CD14-positive monocyte (primary cell): ENCODE results near the gene DIS3L2. TPM values are rescaled to one million over a fixed set of nuclear protein-coding genes. Genes with fewer than 3 reads are reported as not detected.

Source experiments
- DNase-seq, 3 donors: peaks; one replicate each; pipeline ENCODE4 v3.0.0-alpha.2; 2011 to 2022
- H2AFZ ChIP-seq: 2 replicates; pipeline ENCODE4 v1.6.0; 2012; ENCODE audit warnings: mild to moderate bottlenecking, low read depth, low read length, inconsistent platforms; ENCODE audit not compliant: insufficient read depth, poor library complexity, severe bottlenecking
- H3K27ac ChIP-seq, 2 donors: 1 replicate in 1 of 2; 2 replicates in 1 of 2; pipeline ENCODE4 v1.5.1; 2012 to 2013; ENCODE audit warnings: low read length in 2 of 2, control low read depth in 1 of 2, inconsistent platforms in 1 of 2, low read depth in 1 of 2, mild to moderate bottlenecking in 1 of 2
- H3K27me3 ChIP-seq, 2 donors: one replicate each; pipeline versions ENCODE4 v1.6.0 to v1.6.1; 2011 to 2013; ENCODE audit warnings: low read length in 2 of 2; ENCODE audit not compliant: control insufficient read depth in 2 of 2, insufficient read depth in 2 of 2
- H3K36me3 ChIP-seq, 2 donors: replicated peaks in 1 of 2; 1 replicate in 1 of 2; 2 replicates in 1 of 2; pipeline versions ENCODE4 v1.5.1 to v1.6.1; 2012 to 2013; ENCODE audit warnings: low read length in 2 of 2, control low read depth in 1 of 2, inconsistent platforms in 1 of 2, mild to moderate bottlenecking in 1 of 2; ENCODE audit not compliant: insufficient read depth in 2 of 2, control insufficient read depth in 1 of 2
- H3K4me1 ChIP-seq, 2 donors: 1 replicate in 1 of 2; 2 replicates in 1 of 2; pipeline versions ENCODE4 v1.5.1 to v1.6.1; 2012 to 2013; ENCODE audit warnings: low read length in 2 of 2, control low read depth in 1 of 2, inconsistent platforms in 1 of 2, mild to moderate bottlenecking in 1 of 2, moderate library complexity in 1 of 2; ENCODE audit not compliant: insufficient read depth in 2 of 2, control insufficient read depth in 1 of 2
- H3K4me2 ChIP-seq: replicated peaks from 2 replicates; pipeline ENCODE3; 2012; ENCODE audit warnings: low read length, moderate library complexity, mild to moderate bottlenecking; ENCODE audit not compliant: poor library complexity, severe bottlenecking; ENCODE audit errors: extremely low read depth
- H3K4me3 ChIP-seq, 3 experiments: fragments of 200-600 bp in 1 of 3; sonication (generic) in 1 of 3; replicated peaks in 1 of 3; 1 replicate in 2 of 3; 2 replicates in 1 of 3; pipeline ENCODE4 v1.5.1; 2011 to 2013; ENCODE audit warnings: low read length in 3 of 3, mild to moderate bottlenecking in 3 of 3, control low read depth in 2 of 3, low read depth in 2 of 3, inconsistent platforms in 1 of 3, moderate library complexity in 1 of 3
- H3K79me2 ChIP-seq: 2 replicates; pipeline ENCODE4 v1.6.0; 2012; ENCODE audit warnings: mild to moderate bottlenecking, control low read depth, inconsistent platforms, low read length, moderate library complexity; ENCODE audit not compliant: insufficient read depth
- H3K9ac ChIP-seq: 2 replicates; pipeline ENCODE4 v1.6.0; 2017; ENCODE audit warnings: low read length, mild to moderate bottlenecking; ENCODE audit not compliant: insufficient read depth, poor library complexity, severe bottlenecking
- H3K9me3 ChIP-seq, 2 donors: replicated peaks in 1 of 2; 1 replicate in 1 of 2; 2 replicates in 1 of 2; pipeline versions ENCODE4 v1.5.1 to v1.6.1; 2012 to 2013; ENCODE audit warnings: low read length in 2 of 2, control low read depth in 1 of 2; ENCODE audit not compliant: control insufficient read depth in 1 of 2, insufficient read depth in 1 of 2
- H4K20me1 ChIP-seq: 2 replicates; pipeline ENCODE4 v1.6.0; 2012; ENCODE audit warnings: mild to moderate bottlenecking, low read length, control low read depth, moderate library complexity; ENCODE audit not compliant: insufficient read depth
- H3K27ac Mint-ChIP-seq, 7 donors: one replicate each; pipeline ENCODE4 v1.8.0; 2020; ENCODE audit warnings: mild to moderate bottlenecking in 7 of 7, mixed read lengths in 7 of 7, moderate library complexity in 6 of 7, inconsistent platforms in 2 of 7
- H3K27me3 Mint-ChIP-seq, 3 donors: one replicate each; pipeline ENCODE4 v1.8.0; 2021 to 2022; ENCODE audit warnings: low read depth in 3 of 3, mild to moderate bottlenecking in 3 of 3, mixed read lengths in 3 of 3, moderate library complexity in 3 of 3, inconsistent platforms in 1 of 3
- H3K36me3 Mint-ChIP-seq, 2 donors: one replicate each; pipeline ENCODE4 v1.8.0; 2020; ENCODE audit warnings: mixed read lengths in 2 of 2, inconsistent platforms in 1 of 2, mild to moderate bottlenecking in 1 of 2
- H3K4me1 Mint-ChIP-seq: one replicate; pipeline ENCODE4 v1.8.0; 2020; ENCODE audit warnings: mild to moderate bottlenecking, mixed read lengths
- H3K4me3 Mint-ChIP-seq, 2 donors: one replicate each; pipeline ENCODE4 v1.8.0; 2020; ENCODE audit warnings: mild to moderate bottlenecking in 2 of 2, mixed read lengths in 2 of 2, moderate library complexity in 1 of 2
- H3K9me3 Mint-ChIP-seq, 7 donors: one replicate each; pipeline ENCODE4 v1.8.0; 2020 to 2022; ENCODE audit warnings: mixed read lengths in 7 of 7, mild to moderate bottlenecking in 6 of 7, moderate library complexity in 6 of 7, inconsistent platforms in 2 of 7
- WGBS: methylation state at CpG from one replicate; pipeline ENCODE4 v1.1.5; 2013; ENCODE audit warnings: missing lambda C conversion rate; ENCODE audit not compliant: insufficient coverage; 5-methylcytosine and 5-hydroxymethylcytosine counted together
- intact Hi-C, 2 donors: fragments of 100-400 bp; cut with micrococcal nuclease; formaldehyde crosslinking; loops; one replicate each; pipeline versions ENCODE4 v1.15.0 to v1.15.1; 2023
- polyA plus RNA-seq, 3 donors: library from polyadenylated mRNA; depleted of rRNA in 1 of 3; unstranded in 2 of 3; stranded (reverse) in 1 of 3; fragments of 300-500 nt in 2 of 3; fragments of >200 nt in 1 of 3; fragmentation: Illumina TruSeq in 2 of 3; gene quantifications; 1 replicate in 2 of 3; 2 replicates in 1 of 3; pipeline ENCODE4 v1.2.3, GENCODE V29; 2012 to 2021
- TF ChIP-seq, protein P1 (sequence below): fragments of 200-600 bp; IDR thresholded peaks from one replicate; pipeline ENCODE4 v1.8.0; 2022; ENCODE audit warnings: antibody characterized with exemption, mild to moderate bottlenecking

Gene DIS3L2
- polyA plus RNA-seq, 3 donors: 6.0 to 21.7 (median 6.4) TPM

- intact Hi-C loops: no loop called here
- peaks cover 49 to 51% of the 10 kb centered on the region in 2 donors for H3K36me3 Mint-ChIP-seq
- H3K4me2 ChIP-seq: no peak overlapping the region
Observed at GRCh38 chr2:232260075-232260474, 298.6 kb downstream of the DIS3L2 start.

DNA sequence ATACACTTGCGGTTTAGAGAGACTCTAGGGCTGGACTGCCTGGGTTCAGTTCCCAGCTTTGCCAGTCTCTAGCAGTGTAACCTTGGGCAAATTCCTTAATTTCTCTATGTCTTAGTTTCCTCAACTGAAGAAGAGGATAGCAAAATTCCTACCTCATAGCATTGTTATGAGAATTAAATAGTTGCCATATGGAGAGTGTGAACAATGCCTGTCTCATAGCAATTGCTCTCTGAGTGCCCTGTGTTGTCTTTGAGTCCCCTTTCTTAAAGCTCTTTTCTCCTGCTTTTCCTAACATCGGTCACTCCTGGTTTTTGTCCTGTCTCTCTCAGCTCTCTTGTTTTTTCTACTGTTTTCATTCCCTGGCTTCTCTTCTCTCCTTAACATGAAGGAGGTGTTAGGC, 300.3 kb downstream of the DIS3L2 start:
- H3K36me3 ChIP-seq: peaks cover 15 to 58% of the 10 kb centered on the region in 2 donors
- H3K9ac ChIP-seq: no peak overlapping the region
- TF ChIP-seq, protein P1, sequence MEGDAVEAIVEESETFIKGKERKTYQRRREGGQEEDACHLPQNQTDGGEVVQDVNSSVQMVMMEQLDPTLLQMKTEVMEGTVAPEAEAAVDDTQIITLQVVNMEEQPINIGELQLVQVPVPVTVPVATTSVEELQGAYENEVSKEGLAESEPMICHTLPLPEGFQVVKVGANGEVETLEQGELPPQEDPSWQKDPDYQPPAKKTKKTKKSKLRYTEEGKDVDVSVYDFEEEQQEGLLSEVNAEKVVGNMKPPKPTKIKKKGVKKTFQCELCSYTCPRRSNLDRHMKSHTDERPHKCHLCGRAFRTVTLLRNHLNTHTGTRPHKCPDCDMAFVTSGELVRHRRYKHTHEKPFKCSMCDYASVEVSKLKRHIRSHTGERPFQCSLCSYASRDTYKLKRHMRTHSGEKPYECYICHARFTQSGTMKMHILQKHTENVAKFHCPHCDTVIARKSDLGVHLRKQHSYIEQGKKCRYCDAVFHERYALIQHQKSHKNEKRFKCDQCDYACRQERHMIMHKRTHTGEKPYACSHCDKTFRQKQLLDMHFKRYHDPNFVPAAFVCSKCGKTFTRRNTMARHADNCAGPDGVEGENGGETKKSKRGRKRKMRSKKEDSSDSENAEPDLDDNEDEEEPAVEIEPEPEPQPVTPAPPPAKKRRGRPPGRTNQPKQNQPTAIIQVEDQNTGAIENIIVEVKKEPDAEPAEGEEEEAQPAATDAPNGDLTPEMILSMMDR: no peak
- H3K4me1 Mint-ChIP-seq: no peaks in the 10 kb centered on the region
- H3K36me3 Mint-ChIP-seq: peaks cover 53 to 54% of the 10 kb centered on the region in 2 donors
- H3K27me3 Mint-ChIP-seq: peaks cover 0 to 4% (median 0%) of the 10 kb centered on the region in 3 donors
- H3K4me2 ChIP-seq: no peak overlapping the region
- H3K9me3 Mint-ChIP-seq: no peaks in the 10 kb centered on the region
- DNase-seq: no peak
- intact Hi-C loops: no loop called here
- H4K20me1 ChIP-seq: no peaks in the 10 kb centered on the region
- no peak overlapping the region for H3K4me3 Mint-ChIP-seq
- WGBS: 90% methylated on average over 1 of the region's 2 CpGs
- no peaks in the 10 kb centered on the region for H3K4me1 ChIP-seq
- H3K27me3 ChIP-seq: no peaks in the 10 kb centered on the region
- no peak overlapping the region for H3K4me3 ChIP-seq
- H3K27ac ChIP-seq: no peak overlapping the region
- H3K79me2 ChIP-seq: no peaks in the 10 kb centered on the region
- H2AFZ ChIP-seq: no peak overlapping the region
- H3K9me3 ChIP-seq: no peaks in the 10 kb centered on the region
- no peak overlapping the region for H3K27ac Mint-ChIP-seq

More at GRCh38 chr2:232260075-232260474, 298.6 kb downstream of the DIS3L2 start:
- H3K9me3 Mint-ChIP-seq: no peaks in the 10 kb centered on the region
- Histone ChIP-seq H3K4me1 (no peaks in the 10 kb centered on the region), H4K20me1 (no peaks in the 10 kb centered on the region), H3K9me3 (no peaks in the 10 kb centered on the region), H3K36me3 (peaks cover 15 to 44% of the 10 kb centered on the region in 2 donors), H2AFZ (no peak overlapping the region), H3K27me3 (no peaks in the 10 kb centered on the region), H3K27ac (no peak overlapping the region), H3K9ac (no peak overlapping the region), H3K79me2 (no peaks in the 10 kb centered on the region), H3K4me3 (no peak overlapping the region)
- no peak overlapping the region for H3K4me3 Mint-ChIP-seq
- no peaks in the 10 kb centered on the region for H3K4me1 Mint-ChIP-seq
- no peak for DNase-seq
- WGBS: 51% methylated on average over 3 of the region's 3 CpGs
- TF ChIP-seq, protein P1: no peak
- no peak overlapping the region for H3K27ac Mint-ChIP-seq
- peaks cover 0 to 4% (median 0%) of the 10 kb centered on the region in 3 donors for H3K27me3 Mint-ChIP-seq
